Caco-2 (cell line): ENCODE results near the gene CA12. TPM values are rescaled to one million over a fixed set of nuclear protein-coding genes. Genes with fewer than 3 reads are reported as not detected.

Source experiments
- BruUV-seq: library from RNA; stranded (reverse); fragments of 400-500 nt; replicated peaks from 2 replicates; lab custom pipeline; 2021; lab: Mats Ljungman, UMichigan
- CTCF ChIA-PET: fragments of 300-600 bp; sonication (Branson Sonifier 250); formaldehyde crosslinking; loops from one replicate; lab custom pipeline; 2022; ENCODE audit warnings: antibody characterized with exemption; lab: Charles Lee
- POLR2A ChIA-PET: fragments of 300-600 bp; sonication (Branson Sonifier 250); formaldehyde crosslinking; loops from one replicate; lab custom pipeline; 2022; ENCODE audit warnings: antibody characterized with exemption; lab: Charles Lee
- DNase-seq, 2 experiments: peaks; one replicate each; pipeline versions ENCODE4 v3.0.0 to v3.0.0-alpha.2; 2020 to 2022
- H3K27me3 ChIP-seq: replicated peaks from 2 replicates; pipeline ENCODE4 v1.6.0; 2011; ENCODE audit warnings: low read length; ENCODE audit not compliant: control insufficient read depth, insufficient read depth
- H3K36me3 ChIP-seq: 2 replicates; pipeline ENCODE4 v1.5.1; 2011; ENCODE audit warnings: low read length; ENCODE audit not compliant: control insufficient read depth, insufficient read depth
- H3K4me1 ChIP-seq: fragments of 250-450 bp; sonication (Bioruptor Pico); 2 replicates; pipeline ENCODE4 v1.5.1; 2020; ENCODE audit warnings: mild to moderate bottlenecking
- H3K4me3 ChIP-seq: 2 replicates; pipeline ENCODE4 v1.5.1; 2011; ENCODE audit warnings: low read depth, mild to moderate bottlenecking, control low read depth, low read length
- H3K9me3 ChIP-seq: fragments of 250-450 bp; sonication (Bioruptor Pico); 2 replicates; pipeline ENCODE4 v1.5.1; 2020; ENCODE audit warnings: mild to moderate bottlenecking, moderate library complexity
- H3K27ac Mint-ChIP-seq: one replicate; pipeline ENCODE4 v1.8.0; 2022; ENCODE audit warnings: mixed read lengths; ENCODE audit not compliant: unreplicated experiment
- H3K27me3 Mint-ChIP-seq: one replicate; pipeline ENCODE4 v1.8.0; 2022; ENCODE audit warnings: mixed read lengths; ENCODE audit not compliant: insufficient read depth, unreplicated experiment
- H3K36me3 Mint-ChIP-seq: one replicate; pipeline ENCODE4 v1.8.0; 2022; ENCODE audit warnings: mild to moderate bottlenecking, mixed read lengths; ENCODE audit not compliant: insufficient read depth, unreplicated experiment
- H3K4me1 Mint-ChIP-seq: one replicate; pipeline ENCODE4 v1.8.0; 2022; ENCODE audit warnings: low read depth, mixed read lengths; ENCODE audit not compliant: unreplicated experiment
- H3K4me3 Mint-ChIP-seq: one replicate; pipeline ENCODE4 v1.8.0; 2022; ENCODE audit warnings: mild to moderate bottlenecking, moderate library complexity, mixed read lengths; ENCODE audit not compliant: unreplicated experiment
- H3K9me3 Mint-ChIP-seq: one replicate; pipeline ENCODE4 v1.8.0; 2022; ENCODE audit warnings: mixed read lengths; ENCODE audit not compliant: unreplicated experiment
- intact Hi-C: fragments of 100-400 bp; cut with micrococcal nuclease; formaldehyde crosslinking; loops from one replicate; pipeline ENCODE4 v1.10.0; 2022; ENCODE audit not compliant: unreplicated experiment
- total RNA-seq: library from RNA; stranded (reverse); gene quantifications from 2 replicates; pipeline ENCODE4 v1.2.3, GENCODE V29; 2022
- TF ChIP-seq, protein P1 (sequence below), 2 experiments: fragments of 200-600 bp in 1 of 2; IDR thresholded peaks; 1 replicate in 1 of 2; 2 replicates in 1 of 2; pipeline versions ENCODE4 v1.5.1 to v1.8.0; 2011 to 2022; ENCODE audit warnings: antibody characterized with exemption in 1 of 2, control low read depth in 1 of 2, inconsistent platforms in 1 of 2, low read depth in 1 of 2, low read length in 1 of 2, mild to moderate bottlenecking in 1 of 2, moderate library complexity in 1 of 2; ENCODE audit not compliant: insufficient read depth in 1 of 2, severe bottlenecking in 1 of 2, unreplicated experiment in 1 of 2

CA12 gene
- total RNA-seq, 1 experiment from 2014 or later: 1.0 TPM

DNA sequence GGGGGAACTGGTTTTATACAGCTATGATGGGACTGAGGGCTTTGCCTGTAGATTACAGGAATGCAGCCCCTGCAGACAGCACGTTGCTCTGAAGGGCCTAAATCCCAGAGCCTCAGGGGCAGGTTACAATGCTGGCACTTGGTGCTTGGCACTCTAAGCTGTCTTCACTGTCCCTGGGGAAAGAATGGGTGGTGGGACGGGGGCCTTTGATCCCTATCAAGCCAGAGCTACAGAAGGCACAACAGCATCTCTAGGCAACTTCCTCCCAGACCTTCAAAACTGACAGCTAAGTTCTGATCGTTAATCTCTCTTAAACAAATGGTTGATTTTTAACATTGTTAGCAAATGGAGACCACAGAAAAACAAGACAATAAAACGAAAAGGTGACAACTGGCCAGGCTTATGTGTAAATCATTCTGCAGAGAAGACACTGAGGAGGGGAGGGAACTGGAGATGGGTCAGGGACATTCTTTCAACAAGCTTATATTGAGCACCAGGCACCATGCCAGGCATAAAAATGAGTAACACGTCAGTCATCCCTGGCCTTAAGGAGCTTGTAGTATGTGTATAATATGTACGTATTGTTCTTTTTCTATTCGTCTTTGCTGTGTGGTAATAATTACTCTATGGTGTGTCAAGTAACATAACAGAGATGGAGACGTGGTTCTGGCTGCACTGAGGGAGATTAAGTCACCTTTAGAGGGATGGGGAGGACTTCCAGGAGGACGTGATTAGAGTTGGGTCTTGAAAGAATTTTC, 49.1 kb downstream of the CA12 start:
- Mint-ChIP-seq H3K27ac (no peak overlapping the region), H3K4me1 (no peaks in the 10 kb centered on the region), H3K36me3 (no peaks in the 10 kb centered on the region), H3K9me3 (no peaks in the 10 kb centered on the region), H3K4me3 (no peak overlapping the region), H3K27me3 (no peaks in the 10 kb centered on the region)
- POLR2A ChIA-PET: no interaction called here
- no TSS peak for BruUV-seq
- CTCF ChIA-PET: no interaction called here
- DNase-seq: no peak
- Histone ChIP-seq H3K4me1 (no peaks in the 10 kb centered on the region), H3K9me3 (no peaks in the 10 kb centered on the region), H3K4me3 (no peak overlapping the region), H3K27me3 (no peaks in the 10 kb centered on the region), H3K36me3 (no peaks in the 10 kb centered on the region)
- TF ChIP-seq, protein P1, sequence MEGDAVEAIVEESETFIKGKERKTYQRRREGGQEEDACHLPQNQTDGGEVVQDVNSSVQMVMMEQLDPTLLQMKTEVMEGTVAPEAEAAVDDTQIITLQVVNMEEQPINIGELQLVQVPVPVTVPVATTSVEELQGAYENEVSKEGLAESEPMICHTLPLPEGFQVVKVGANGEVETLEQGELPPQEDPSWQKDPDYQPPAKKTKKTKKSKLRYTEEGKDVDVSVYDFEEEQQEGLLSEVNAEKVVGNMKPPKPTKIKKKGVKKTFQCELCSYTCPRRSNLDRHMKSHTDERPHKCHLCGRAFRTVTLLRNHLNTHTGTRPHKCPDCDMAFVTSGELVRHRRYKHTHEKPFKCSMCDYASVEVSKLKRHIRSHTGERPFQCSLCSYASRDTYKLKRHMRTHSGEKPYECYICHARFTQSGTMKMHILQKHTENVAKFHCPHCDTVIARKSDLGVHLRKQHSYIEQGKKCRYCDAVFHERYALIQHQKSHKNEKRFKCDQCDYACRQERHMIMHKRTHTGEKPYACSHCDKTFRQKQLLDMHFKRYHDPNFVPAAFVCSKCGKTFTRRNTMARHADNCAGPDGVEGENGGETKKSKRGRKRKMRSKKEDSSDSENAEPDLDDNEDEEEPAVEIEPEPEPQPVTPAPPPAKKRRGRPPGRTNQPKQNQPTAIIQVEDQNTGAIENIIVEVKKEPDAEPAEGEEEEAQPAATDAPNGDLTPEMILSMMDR (IDR thresholded peaks at IDR 0.05; ENCODE audit: insufficient read depth in 1 of 2, low read depth in 1 of 2, low read length in 1 of 2, severe bottlenecking in 1 of 2, unreplicated experiment in 1 of 2): no peak
- intact Hi-C loops: no loop called here

DNA sequence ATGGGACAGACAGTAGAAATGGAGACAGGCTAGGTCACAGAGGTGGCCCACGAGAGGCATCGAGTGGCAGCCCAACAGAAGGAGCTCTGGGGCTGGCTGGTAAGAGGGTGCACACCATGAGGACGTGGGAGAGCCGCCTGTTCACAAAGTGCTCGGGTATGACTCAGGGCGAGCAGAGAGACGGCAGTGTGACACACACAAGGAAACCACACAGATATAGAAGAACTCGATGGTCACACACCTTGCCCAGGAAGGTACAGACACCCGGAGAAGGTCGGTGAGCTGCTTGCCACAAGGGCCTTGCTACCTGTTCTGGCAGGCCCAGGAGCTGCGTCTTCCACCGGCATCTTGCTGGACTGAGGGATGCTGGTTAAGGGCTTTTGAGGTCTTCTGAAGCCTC, 50.2 kb downstream of the CA12 start:
- Histone ChIP-seq H3K4me1 (no peaks in the 10 kb centered on the region), H3K4me3 (no peak overlapping the region), H3K36me3 (no peaks in the 10 kb centered on the region), H3K9me3 (no peaks in the 10 kb centered on the region), H3K27me3 (no peaks in the 10 kb centered on the region)
- no peaks in the 10 kb centered on the region for H3K4me1 Mint-ChIP-seq
- no TSS peak for BruUV-seq
- H3K36me3 Mint-ChIP-seq: no peaks in the 10 kb centered on the region
- H3K27me3 Mint-ChIP-seq: no peaks in the 10 kb centered on the region
- intact Hi-C loops: no loop called here
- DNase-seq: no peak
- CTCF ChIA-PET: no interaction called here
- TF ChIP-seq, protein P1 (IDR thresholded peaks at IDR 0.05; ENCODE audit: insufficient read depth in 1 of 2, low read depth in 1 of 2, low read length in 1 of 2, severe bottlenecking in 1 of 2, unreplicated experiment in 1 of 2): no peak
- H3K9me3 Mint-ChIP-seq: no peaks in the 10 kb centered on the region
- H3K27ac Mint-ChIP-seq: no peak overlapping the region
- no peak overlapping the region for H3K4me3 Mint-ChIP-seq
- POLR2A ChIA-PET: no interaction called here

DNA sequence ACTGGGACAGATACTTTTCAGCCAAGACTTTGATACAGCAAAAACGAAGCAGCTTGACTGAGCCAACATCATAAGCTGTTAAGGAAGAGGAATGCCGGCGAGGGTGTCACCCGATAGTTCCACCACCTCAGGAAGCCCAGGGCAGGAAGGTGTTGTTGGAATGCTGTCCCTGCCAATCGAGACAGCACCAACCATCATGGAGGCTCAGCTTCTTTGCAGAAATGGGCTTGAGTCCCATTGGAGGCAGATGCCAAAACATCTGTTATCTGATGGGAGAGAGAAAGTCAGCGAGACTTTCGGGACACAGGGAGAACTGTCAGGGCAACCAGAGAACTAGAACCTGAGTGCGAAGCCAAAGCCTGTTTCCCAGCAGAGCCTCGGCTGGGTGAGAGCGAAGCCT, 50.7 kb downstream of the CA12 start:
- H3K4me3 ChIP-seq: no peak overlapping the region
- Mint-ChIP-seq H3K27me3 (no peaks in the 10 kb centered on the region), H3K27ac (no peak overlapping the region), H3K36me3 (no peaks in the 10 kb centered on the region), H3K4me1 (no peaks in the 10 kb centered on the region), H3K4me3 (no peak overlapping the region), H3K9me3 (no peaks in the 10 kb centered on the region)
- intact Hi-C loops: no loop called here
- no peaks in the 10 kb centered on the region for H3K27me3 ChIP-seq
- no peaks in the 10 kb centered on the region for H3K36me3 ChIP-seq
- no peaks in the 10 kb centered on the region for H3K9me3 ChIP-seq
- ChIA-PET CTCF (no interaction called here), POLR2A (no interaction called here)
- TF ChIP-seq, protein P1 (IDR thresholded peaks at IDR 0.05; ENCODE audit: insufficient read depth in 1 of 2, low read depth in 1 of 2, low read length in 1 of 2, severe bottlenecking in 1 of 2, unreplicated experiment in 1 of 2): no peak
- BruUV-seq: no TSS peak
- DNase-seq: no peak
- no peaks in the 10 kb centered on the region for H3K4me1 ChIP-seq
